HUDEP-2 (cell line): Measurements from ENCODE around the gene ADORA2B.
"Not testable (repeated sequence)": the region's sequence is repeated elsewhere in the genome, so short reads cannot be mapped to it uniquely, and the experiment has no call there.

ENCODE experiments used
- DNase-seq, 76 experiments: peaks; one replicate each; lab custom pipeline; 2025; ENCODE audit not compliant: unreplicated experiment in 76 of 76; lab: John Stamatoyannopoulos, UW

Gene ADORA2B

GRCh38 chr17:15921640-15922039 lies 23.3 kb upstream of the ADORA2B start:
- no peak for DNase-seq

- DNase-seq = no peak
Observed at GRCh38 chr17:15922586-15922985, 22.3 kb upstream of the ADORA2B start.

GRCh38 chr17:15926039-15926740 lies 18.7 kb upstream of the ADORA2B start:
- peak in 21 of 76 experiments; percentile 4 to 42 (median 19) for DNase-seq

- no peak for DNase-seq
Observed at GRCh38 chr17:15928286-15928785, 16.6 kb upstream of the ADORA2B start.

- DNase-seq = no peak
Observed at GRCh38 chr17:15929941-15930340, 15.0 kb upstream of the ADORA2B start.

- no peak for DNase-seq
Observed at GRCh38 chr17:15930426-15930825, 14.5 kb upstream of the ADORA2B start.

GRCh38 chr17:15931394-15931793 lies 13.5 kb upstream of the ADORA2B start:
- no peak for DNase-seq

- no peak for DNase-seq
Observed at GRCh38 chr17:15934866-15935265, 10.1 kb upstream of the ADORA2B start.

- DNase-seq = no peak
Observed at GRCh38 chr17:15935891-15936290, 9.0 kb upstream of the ADORA2B start.

GRCh38 chr17:15936481-15936880 lies 8.4 kb upstream of the ADORA2B start:
- DNase-seq = not testable (repeated sequence)

GRCh38 chr17:15941781-15942180 lies 3.1 kb upstream of the ADORA2B start:
- no peak for DNase-seq

GRCh38 chr17:15942207-15942833 lies 2.6 kb upstream of the ADORA2B start:
- no peak for DNase-seq

GRCh38 chr17:15943971-15944758 lies 765 bp upstream of the ADORA2B start:
- DNase-seq = no peak

GRCh38 chr17:15945527-15946191 lies 729 bp downstream of the ADORA2B start:
- peak in 16 of 76 experiments; percentile 10 to 57 (median 24) for DNase-seq

GRCh38 chr17:15946611-15947120 lies 1.7 kb downstream of the ADORA2B start:
- peak in 57 of 76 experiments; percentile 9 to 67 (median 45) for DNase-seq

- DNase-seq = peak in 4 of 76 experiments; percentile 12 to 26 (median 15)
Observed at GRCh38 chr17:15947271-15947670, 2.3 kb downstream of the ADORA2B start.

GRCh38 chr17:15947976-15948752 lies 3.2 kb downstream of the ADORA2B start:
- peak in 2 of 76 experiments; percentile 8 to 21 for DNase-seq

GRCh38 chr17:15951368-15952047 lies 6.6 kb downstream of the ADORA2B start:
- DNase-seq = no peak

- DNase-seq = peak in 8 of 76 experiments; percentile 8 to 31 (median 20)
Observed at GRCh38 chr17:15952048-15952532, 7.2 kb downstream of the ADORA2B start.
